Stomach (tissue), 9 donors: ENCODE data around the gene PCDH17. TPM values are rescaled to one million over a fixed set of nuclear protein-coding genes. Genes with fewer than 3 reads are reported as not detected.

Experiments used
- DNase-seq, 2 donors: peaks; one replicate each; pipeline versions ENCODE4 v3.0.0 to v3.0.0-alpha.2; 2013 to 2019
- H3K27ac ChIP-seq, 5 donors: fragments of 200-600 bp in 4 of 5; sonication (generic) in 4 of 5; one replicate each; pipeline ENCODE4 v1.5.1; 2013 to 2019; ENCODE audit warnings: mild to moderate bottlenecking in 1 of 5, moderate library complexity in 1 of 5
- H3K27me3 ChIP-seq, 3 donors: fragments of 200-600 bp; sonication (generic); one replicate each; pipeline ENCODE4 v1.5.1; 2017 to 2019; ENCODE audit warnings: mixed run types in 1 of 3
- H3K36me3 ChIP-seq, 4 donors: fragments of 200-600 bp; sonication (generic); 1 replicate in 3 of 4; 2 replicates in 1 of 4; pipeline ENCODE4 v1.5.1; 2016 to 2019
- H3K4me1 ChIP-seq, 4 donors: fragments of 200-600 bp; sonication (generic); one replicate each; pipeline ENCODE4 v1.5.1; 2016 to 2019
- H3K4me3 ChIP-seq, 4 donors: fragments of 200-600 bp; sonication (generic) in 3 of 4; one replicate each; pipeline ENCODE4 v1.5.1; 2016 to 2019; ENCODE audit warnings: mild to moderate bottlenecking in 1 of 4
- H3K9me3 ChIP-seq, 4 donors: fragments of 200-600 bp; sonication (generic); one replicate each; pipeline ENCODE4 v1.5.1; 2016 to 2019
- CTCF ChIP-seq, 7 experiments: fragments of 450-650 bp in 4 of 7; fragments of 200-600 bp in 3 of 7; sonication (generic) in 3 of 7; IDR thresholded peaks; one replicate each; pipeline ENCODE4 v1.5.1; 2016 to 2019; ENCODE audit warnings: antibody characterized with exemption in 7 of 7, control low read depth in 2 of 7, mild to moderate bottlenecking in 1 of 7
- EP300 ChIP-seq: sonication (generic); formaldehyde crosslinking; IDR thresholded peaks from one replicate; pipeline ENCODE4 v1.6.1; 2017; ENCODE audit warnings: antibody characterized with exemption
- POLR2A ChIP-seq, 4 donors: fragments of 450-650 bp; IDR thresholded peaks; one replicate each; pipeline ENCODE4 v1.6.1; 2016; ENCODE audit warnings: antibody characterized with exemption in 4 of 4, control low read depth in 2 of 4, mild to moderate bottlenecking in 1 of 4, moderate library complexity in 1 of 4
- POLR2AphosphoS5 ChIP-seq, 3 donors: sonication (generic); formaldehyde crosslinking; IDR thresholded peaks; one replicate each; pipeline ENCODE4 v1.6.1; 2016; ENCODE audit warnings: antibody characterized with exemption in 3 of 3
- WGBS, 5 donors: extraction: QIAGEN DNeasy Blood & Tissue Kit in 3 of 5; methylation state at CpG; one replicate each; pipeline versions ENCODE4 v1.1.5 to v1.1.7; 2013 to 2018; 5-methylcytosine and 5-hydroxymethylcytosine counted together
- intact Hi-C: fragments of 100-400 bp; cut with DNase I; formaldehyde crosslinking; loops from one replicate; pipeline ENCODE4 v1.15.1; 2023; ENCODE audit warnings: low total_unique reads
- polyA plus RNA-seq, 3 donors: library from polyadenylated mRNA; stranded (reverse); fragments of 200-250 nt; gene quantifications; one replicate each; pipeline ENCODE4 v1.2.3, GENCODE V29; 2013
- total RNA-seq, 5 donors: library from RNA; depleted of rRNA; stranded (reverse); fragments of >200 nt; gene quantifications; one replicate each; pipeline versions ENCODE4 v1.1.0 to v1.2.3, GENCODE V29; 2014 to 2016
- donor health status: healthy with polysubstance abuse.
- donor health status: Bipolar disorder and iron deficiency.
- donor health status: healthy.

The PCDH17 gene
- total and polyA plus RNA-seq, 8 donors, result 0.35 to 14.0 (median 2.8) TPM

GRCh38 chr13:57636816-57637215 is 5.3 kb downstream of the PCDH17 start:
- Histone ChIP-seq H3K27ac (no peak overlapping the region), H3K4me3 (peak overlapping the region in 1 of 4 donors; percentile 12), H3K9me3 (peaks cover 0 to 26% (median 10%) of the 10 kb centered on the region in 4 donors), H3K36me3 (no peaks in the 10 kb centered on the region), H3K27me3 (peaks cover 4 to 40% (median 31%) of the 10 kb centered on the region in 3 donors), H3K4me1 (peaks cover 0 to 27% (median 9%) of the 10 kb centered on the region in 4 donors)
- TF ChIP-seq CTCF (IDR thresholded peaks at IDR 0.05) (no peak), POLR2AphosphoS5 (IDR thresholded peaks at IDR 0.05) (no peak), EP300 (no peak), POLR2A (IDR thresholded peaks at IDR 0.05) (no peak)
- 59 to 74% (median 70%) methylated on average over 2 of the region's 2 CpGs for WGBS, 5 donors
- intact Hi-C loops, result no loop called here
- no peak for DNase-seq

- TF ChIP-seq POLR2AphosphoS5 (IDR thresholded peaks at IDR 0.05) (no peak), POLR2A (IDR thresholded peaks at IDR 0.05) (no peak), CTCF (IDR thresholded peaks at IDR 0.05) (no peak), EP300 (no peak)
- peaks cover 0 to 20% (median 3%) of the 10 kb centered on the region in 4 donors for H3K4me1 ChIP-seq
- H3K27ac ChIP-seq, result no peak overlapping the region
- intact Hi-C loops, result no loop called here
- H3K36me3 ChIP-seq, result no peaks in the 10 kb centered on the region
- 82 to 94% (median 87%) methylated on average over 1 of the region's 1 CpG for WGBS, 5 donors
- H3K27me3 ChIP-seq, result peaks cover 4 to 33% (median 24%) of the 10 kb centered on the region in 3 donors
- peaks cover 0 to 23% (median 10%) of the 10 kb centered on the region in 4 donors for H3K9me3 ChIP-seq
- H3K4me3 ChIP-seq, result peak overlapping the region in 2 of 4 donors; percentile 10 to 12
- no peak for DNase-seq
Measured at GRCh38 chr13:57637515-57637914, 6.0 kb downstream of the PCDH17 start.

- Histone ChIP-seq H3K27ac (no peak overlapping the region), H3K4me3 (no peak overlapping the region), H3K9me3 (peaks cover 0 to 14% (median 7%) of the 10 kb centered on the region in 4 donors), H3K4me1 (peaks cover 0 to 12% (median 0%) of the 10 kb centered on the region in 4 donors), H3K36me3 (no peaks in the 10 kb centered on the region), H3K27me3 (peaks cover 4 to 25% (median 16%) of the 10 kb centered on the region in 3 donors)
- DNase-seq, result no peak
- WGBS, 5 donors, result 56 to 65% (median 61%) methylated on average over 4 of the region's 4 CpGs
- intact Hi-C loops, result no loop called here
- TF ChIP-seq EP300 (no peak), POLR2A (IDR thresholded peaks at IDR 0.05) (no peak), CTCF (IDR thresholded peaks at IDR 0.05) (no peak), POLR2AphosphoS5 (IDR thresholded peaks at IDR 0.05) (no peak)
Measured at GRCh38 chr13:57638186-57638890, 6.8 kb downstream of the PCDH17 start.

GRCh38 chr13:57640607-57641006 is 9.1 kb downstream of the PCDH17 start:
- peaks cover 0 to 6% (median 0%) of the 10 kb centered on the region in 3 donors for H3K27me3 ChIP-seq
- TF ChIP-seq EP300 (no peak), CTCF (IDR thresholded peaks at IDR 0.05) (no peak), POLR2AphosphoS5 (IDR thresholded peaks at IDR 0.05) (no peak), POLR2A (IDR thresholded peaks at IDR 0.05) (no peak)
- no peaks in the 10 kb centered on the region for H3K9me3 ChIP-seq
- DNase-seq, result no peak
- H3K27ac ChIP-seq, result no peak overlapping the region
- 68 to 87% (median 70%) methylated on average over 4 of the region's 4 CpGs for WGBS, 5 donors
- H3K36me3 ChIP-seq, result no peaks in the 10 kb centered on the region
- no peaks in the 10 kb centered on the region for H3K4me1 ChIP-seq
- H3K4me3 ChIP-seq, result no peak overlapping the region
- intact Hi-C loops, result no loop called here
